HL-60/S4 treated with phorbol 12-myristate 13-acetate at 8.2 ng/mL for 4 days and 3 days (cell line): ENCODE results near the gene SIRT4.
"Not testable (repeated sequence)": the region's sequence is repeated elsewhere in the genome, so short reads cannot be mapped to it uniquely, and the experiment has no call there.

Source experiments
- in situ Hi-C: fragments of 300-500 bp; cut with MboI; formaldehyde crosslinking; loops from 2 replicates; pipeline ENCODE4 v1.15.0; 2022; ENCODE audit warnings: low sequenced_read_pairs

SIRT4 gene

GRCh38 chr12:120301962-120302815, at the start of gene SIRT4:
Gene SIRT4, plus strand, starts transcription at chr12:120302321. Its CDS starts 1,241 bp downstream, at chr12:120303562.
- in situ Hi-C loops: no loop called here

GRCh38 chr12:120253313-120253712, 48.8 kb upstream of the SIRT4 start:
- in situ Hi-C loops: not testable (repeated sequence)

GRCh38 chr12:120254809-120255208, 47.3 kb upstream of the SIRT4 start:
- in situ Hi-C loops: no loop called here

GRCh38 chr12:120257041-120257821, 44.9 kb upstream of the SIRT4 start:
- in situ Hi-C loops: no loop called here

- in situ Hi-C loops: no loop called here
Measured at GRCh38 chr12:120258323-120258896, 43.7 kb upstream of the SIRT4 start.

GRCh38 chr12:120259418-120260202, 42.5 kb upstream of the SIRT4 start:
- in situ Hi-C loops: no loop called here

- in situ Hi-C loops: no loop called here
Measured at GRCh38 chr12:120260607-120261006, 41.5 kb upstream of the SIRT4 start.

- in situ Hi-C loops: no loop called here
Measured at GRCh38 chr12:120261951-120262851, 39.9 kb upstream of the SIRT4 start.

GRCh38 chr12:120262852-120263747, 39.0 kb upstream of the SIRT4 start:
- in situ Hi-C loops: no loop called here

- in situ Hi-C loops: no loop called here
Measured at GRCh38 chr12:120263748-120264085, 38.4 kb upstream of the SIRT4 start.

GRCh38 chr12:120264086-120264903, 37.8 kb upstream of the SIRT4 start:
- in situ Hi-C loops: no loop called here

- in situ Hi-C loops: no loop called here
Measured at GRCh38 chr12:120264904-120265472, 37.1 kb upstream of the SIRT4 start.

- in situ Hi-C loops: no loop called here
Measured at GRCh38 chr12:120265473-120266179, 36.5 kb upstream of the SIRT4 start, which contains the start of gene PXN. Gene PXN, minus strand, starts transcription at chr12:120265730. Its CDS starts 101 bp downstream, at chr12:120265629.

GRCh38 chr12:120266180-120266870, 35.8 kb upstream of the SIRT4 start:
- in situ Hi-C loops: no loop called here

GRCh38 chr12:120267736-120268135, 34.4 kb upstream of the SIRT4 start:
- in situ Hi-C loops: no loop called here

- in situ Hi-C loops: no loop called here
Measured at GRCh38 chr12:120276734-120277133, 25.4 kb upstream of the SIRT4 start.
